Measurements from ENCODE around the gene ARHGAP44. TPM values are rescaled to one million over a fixed set of nuclear protein-coding genes. Genes with fewer than 3 reads are reported as not detected.

The ARHGAP44 gene
- total and polyA plus RNA-seq, 2 donors (not counting 3 experiments of a cell fraction or from before 2014, with no cell fraction given) = 0.11 to 0.42 TPM

GRCh38 chr17:12853921-12854320, 64.6 kb downstream of the ARHGAP44 start:
- Histone ChIP-seq H3K9ac (replicated peaks; ENCODE audit: extremely low read depth, insufficient read depth, low read length) (no peak overlapping the region), H3K4me3 (replicated peaks in 1 of 3; ENCODE audit: insufficient read depth in 1 of 3, low read depth in 1 of 3, low read length in 3 of 3) (no peak overlapping the region), H3K36me3 (ENCODE audit: control insufficient read depth in 2 of 2, extremely low read depth in 1 of 2, insufficient read depth in 2 of 2, low read length in 2 of 2) (no peaks in the 10 kb centered on the region), H3K4me1 (ENCODE audit: control insufficient read depth, extremely low read depth, insufficient read depth, low read length) (no peaks in the 10 kb centered on the region), H4K20me1 (replicated peaks; ENCODE audit: control insufficient read depth, extremely low read depth, insufficient read depth, low read length) (no peaks in the 10 kb centered on the region), H3K27me3 (ENCODE audit: control insufficient read depth in 2 of 2, insufficient read depth in 2 of 2, low read length in 2 of 2) (no peaks in the 10 kb centered on the region), H3K27ac (ENCODE audit: insufficient read depth, low read depth, low read length) (no peak overlapping the region), H3K9me1 (replicated peaks; ENCODE audit: control insufficient read depth, extremely low read depth, insufficient read depth, low read length) (no peaks in the 10 kb centered on the region), H3K4me2 (ENCODE audit: insufficient read depth, low read length) (no peak overlapping the region), H3K79me2 (ENCODE audit: control insufficient read depth, insufficient read depth, low read length) (no peaks in the 10 kb centered on the region), H3K9me3 (replicated peaks; ENCODE audit: control insufficient read depth, insufficient read depth, low read length) (no peaks in the 10 kb centered on the region), H2AFZ (ENCODE audit: low read depth, low read length) (no peak overlapping the region)
- ChIA-PET CTCF (no interaction called here), POLR2A (no interaction called here)
- DNase-seq (ENCODE audit: low read depth, low spot score) = no peak
- intact Hi-C loops (cut with micrococcal nuclease) (no loop called here), dilution Hi-C loops (cut with MboI; ENCODE audit: extremely low pct_ligation_motif_present, low sequenced_read_pairs) (loop anchor here (25.0 kb wide), 1 partner anchor 108 kb away; no protein-coding TSS in a partner anchor)
- TF ChIP-seq MAX (IDR thresholded peaks at IDR 0.05; ENCODE audit: insufficient read depth, insufficient read length) = no peak
- TF ChIP-seq CTCF (IDR thresholded peaks at IDR 0.05; ENCODE audit: extremely low read depth in 1 of 2, insufficient read depth in 1 of 2, low read depth in 1 of 2, low read length in 2 of 2) = no peak
- no peak for TF ChIP-seq POLR2AphosphoS5 (IDR thresholded peaks at IDR 0.05; ENCODE audit: insufficient read depth, low read depth, low read length)
- TF ChIP-seq JUN (IDR thresholded peaks at IDR 0.05; ENCODE audit: borderline replicate concordance, insufficient read depth, insufficient read length, low read depth) = no peak
- no peak for TF ChIP-seq POLR2A (IDR thresholded peaks at IDR 0.05; ENCODE audit: low read depth, low read length)
- no peak for FAIRE-seq
- BruUV-seq (replicated peaks) = no TSS peak

DNA sequence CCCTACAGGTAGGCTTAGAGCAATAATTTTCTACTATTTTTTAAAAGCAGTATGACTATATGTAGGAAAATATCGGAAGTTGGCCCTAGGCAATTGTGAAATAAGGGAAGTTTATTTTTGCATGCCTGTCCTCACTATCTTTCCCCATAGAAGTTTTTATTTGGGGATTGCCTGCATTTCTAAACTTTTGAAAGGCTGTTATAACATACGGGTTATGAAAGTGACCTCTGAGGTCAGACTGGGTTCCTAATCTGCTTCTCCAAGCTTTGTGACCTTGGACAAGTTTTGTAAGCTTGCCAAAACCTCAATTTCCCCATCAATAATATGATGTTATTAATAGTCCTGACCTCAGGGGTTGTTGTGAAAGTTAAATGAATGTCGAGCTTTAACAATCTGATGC, 67.1 kb downstream of the ARHGAP44 start:
- BruUV-seq (replicated peaks) = no TSS peak
- Histone ChIP-seq H3K4me2 (ENCODE audit: insufficient read depth, low read length) (no peak overlapping the region), H3K79me2 (ENCODE audit: control insufficient read depth, insufficient read depth, low read length) (no peaks in the 10 kb centered on the region), H3K27me3 (ENCODE audit: control insufficient read depth in 2 of 2, insufficient read depth in 2 of 2, low read length in 2 of 2) (no peaks in the 10 kb centered on the region), H3K36me3 (ENCODE audit: control insufficient read depth in 2 of 2, extremely low read depth in 1 of 2, insufficient read depth in 2 of 2, low read length in 2 of 2) (no peaks in the 10 kb centered on the region), H3K9me3 (replicated peaks; ENCODE audit: control insufficient read depth, insufficient read depth, low read length) (no peaks in the 10 kb centered on the region), H3K4me1 (ENCODE audit: control insufficient read depth, extremely low read depth, insufficient read depth, low read length) (no peaks in the 10 kb centered on the region), H3K27ac (ENCODE audit: insufficient read depth, low read depth, low read length) (no peak overlapping the region), H3K9me1 (replicated peaks; ENCODE audit: control insufficient read depth, extremely low read depth, insufficient read depth, low read length) (no peaks in the 10 kb centered on the region), H3K4me3 (replicated peaks in 1 of 3; ENCODE audit: insufficient read depth in 1 of 3, low read depth in 1 of 3, low read length in 3 of 3) (no peak overlapping the region), H4K20me1 (replicated peaks; ENCODE audit: control insufficient read depth, extremely low read depth, insufficient read depth, low read length) (no peaks in the 10 kb centered on the region), H3K9ac (replicated peaks; ENCODE audit: extremely low read depth, insufficient read depth, low read length) (no peak overlapping the region), H2AFZ (ENCODE audit: low read depth, low read length) (no peak overlapping the region)
- dilution Hi-C loops (cut with MboI; ENCODE audit: extremely low pct_ligation_motif_present, low sequenced_read_pairs) (loop anchor here (25.0 kb wide), 1 partner anchor 106 kb away; no protein-coding TSS in a partner anchor), intact Hi-C loops (cut with micrococcal nuclease) (no loop called here)
- DNase-seq (ENCODE audit: low read depth, low spot score) (no peak), FAIRE-seq (no peak)
- no peak for TF ChIP-seq MYC (IDR thresholded peaks at IDR 0.05; ENCODE audit: low read depth, low read length)
- no peak for TF ChIP-seq POLR2AphosphoS5 (IDR thresholded peaks at IDR 0.05; ENCODE audit: insufficient read depth, low read depth, low read length)
- no peak for TF ChIP-seq POLR2A (IDR thresholded peaks at IDR 0.05; ENCODE audit: low read depth, low read length)
- TF ChIP-seq FOS (IDR thresholded peaks at IDR 0.05; ENCODE audit: borderline replicate concordance, insufficient read depth, low read length) = no peak
- no peak for TF ChIP-seq MAX (IDR thresholded peaks at IDR 0.05; ENCODE audit: insufficient read depth, insufficient read length)
- no peak for TF ChIP-seq GATA2 (IDR thresholded peaks at IDR 0.05; ENCODE audit: insufficient read depth, insufficient read length, low read depth, low read length)
- POLR2A ChIA-PET = no interaction called here
- CTCF ChIA-PET = no interaction called here

Data from endothelial cell of umbilical vein (primary cell).